GM18861 (cell line): ENCODE results near the gene USH2A.
A peak's percentile ranks its signal among the peaks of the same experiment; 100 is the strongest.

Experiments used
- ATAC-seq: cut with Tn5 transposase; IDR thresholded peaks from one replicate; pipeline ENCODE4 v1.9.1; 2021; ENCODE audit not compliant: unreplicated experiment

The USH2A gene

DNA sequence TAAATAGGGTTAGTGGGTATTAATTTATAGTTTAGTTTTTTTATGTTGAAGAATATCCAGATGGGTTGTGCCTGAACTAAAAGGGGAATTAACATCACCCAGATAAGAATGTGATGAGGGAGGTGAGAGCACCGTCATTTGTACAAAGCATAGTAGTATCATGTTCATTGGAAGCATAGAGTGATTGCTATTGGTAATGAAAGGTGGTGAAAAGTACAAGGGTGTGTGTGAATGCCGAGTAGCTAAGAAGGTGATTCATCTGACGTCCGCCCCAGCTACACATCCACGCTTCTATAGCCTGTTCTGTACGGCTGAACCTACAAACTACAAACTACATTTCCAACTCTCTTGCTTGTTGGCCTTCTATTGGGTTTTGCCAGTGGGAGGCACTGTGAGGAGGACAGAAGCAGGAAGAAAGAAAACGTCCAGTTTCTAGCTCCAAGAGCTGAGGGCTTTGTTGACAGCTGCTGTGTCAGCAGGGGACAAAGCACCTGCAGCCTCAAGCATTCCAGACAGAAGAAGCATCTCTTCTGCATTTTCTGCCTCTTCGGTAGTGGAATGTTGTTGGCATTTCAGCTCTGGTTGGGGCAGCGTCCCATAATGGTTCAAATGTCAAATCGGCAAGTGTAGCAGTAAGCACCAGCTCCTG lies 451.3 kb downstream of the USH2A start:
- ATAC-seq: no peak

DNA sequence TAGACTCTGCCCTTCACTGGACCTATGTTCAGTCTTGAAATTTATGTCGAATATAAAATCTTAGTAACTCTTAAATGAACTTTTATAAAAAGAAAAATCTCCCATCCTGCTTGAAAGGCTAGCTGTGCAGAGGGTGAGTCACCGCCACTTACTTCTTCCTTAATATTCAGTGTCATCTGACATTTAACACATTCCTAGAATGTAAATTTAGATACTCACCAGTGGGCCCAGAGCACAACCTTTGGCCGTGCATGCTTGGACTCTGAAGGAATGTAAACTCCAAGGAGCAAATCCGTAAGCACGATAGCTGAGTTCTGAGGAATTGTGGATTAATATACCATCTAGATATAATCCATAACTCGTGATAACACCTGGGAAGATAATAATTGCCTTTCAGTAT lies 452.8 kb downstream of the USH2A start:
- no peak for ATAC-seq

DNA sequence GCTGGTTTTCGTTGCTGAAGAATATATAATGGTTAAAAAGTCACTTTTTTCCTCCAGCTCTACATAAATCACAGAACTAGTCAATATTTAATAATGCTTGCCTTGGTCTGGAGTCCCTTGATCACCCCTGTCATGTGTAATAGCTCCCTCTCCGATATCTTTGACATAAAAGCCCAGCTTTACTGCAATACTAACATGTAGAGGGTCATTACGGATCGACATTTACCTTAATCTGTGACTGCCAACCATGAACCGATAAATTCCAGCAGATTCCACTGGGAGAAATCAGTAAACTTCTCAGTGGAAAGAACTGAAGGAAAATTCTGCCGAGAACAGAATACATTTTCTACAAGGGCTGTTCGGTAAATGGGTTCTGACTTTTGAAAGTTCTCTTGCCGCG lies 459.6 kb downstream of the USH2A start:
- ATAC-seq: no peak

DNA sequence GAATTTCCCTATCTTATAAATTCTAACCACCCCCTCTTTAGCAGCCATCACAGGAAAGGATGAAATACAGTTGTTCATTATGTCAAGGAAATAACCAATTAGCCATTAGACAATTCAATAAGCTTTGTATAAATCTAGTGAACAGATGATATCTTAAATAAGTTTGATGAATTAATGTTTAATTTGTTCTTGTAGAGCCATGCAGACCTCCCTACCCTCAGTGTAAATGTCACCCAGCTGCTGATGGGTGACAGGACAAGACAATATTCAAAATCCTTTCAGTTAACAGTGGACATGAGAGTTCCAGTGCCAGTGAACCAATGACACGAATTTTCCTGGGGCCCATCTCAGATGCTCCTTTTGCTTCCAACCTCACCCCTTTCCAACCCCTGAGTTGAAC lies 460.2 kb downstream of the USH2A start:
- ATAC-seq: no peak

DNA sequence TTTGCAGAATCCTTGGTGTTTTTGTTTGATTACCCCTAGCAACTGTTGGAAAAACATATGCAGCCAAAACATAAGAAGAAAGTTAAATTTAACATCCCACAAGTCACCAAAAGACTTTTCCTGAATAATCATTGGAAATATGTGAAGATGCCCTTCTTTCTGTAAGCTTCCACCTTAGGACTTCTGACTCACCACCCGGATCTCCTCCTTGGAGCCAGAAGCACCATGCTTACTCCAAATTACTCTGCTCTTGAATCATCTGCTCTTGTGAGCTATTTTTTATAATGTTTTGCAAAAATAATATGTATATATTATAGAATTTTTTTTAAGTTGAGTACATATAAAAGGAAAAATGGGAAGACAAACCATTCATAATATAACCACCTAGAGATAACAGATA lies 464.4 kb downstream of the USH2A start:
- ATAC-seq: no peak

DNA sequence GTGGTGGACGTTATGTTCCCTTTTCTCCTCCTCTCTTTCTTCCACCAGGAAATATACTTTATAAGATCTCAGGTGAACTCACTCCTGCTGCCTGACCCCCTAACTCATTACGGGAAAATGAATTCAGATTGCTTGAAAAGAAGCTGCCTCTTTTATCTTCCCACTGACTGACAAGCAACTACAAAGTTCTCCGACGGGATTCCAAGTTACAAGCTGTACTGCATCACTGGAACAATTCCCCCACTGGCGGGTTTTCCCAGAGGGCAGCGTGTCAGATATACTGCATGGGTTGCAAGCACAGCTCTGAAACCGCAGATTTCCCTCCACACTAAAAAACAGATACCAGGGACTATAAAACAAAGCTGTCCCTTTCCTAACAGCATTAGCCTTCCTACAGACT lies 465.6 kb downstream of the USH2A start:
- no peak for ATAC-seq

DNA sequence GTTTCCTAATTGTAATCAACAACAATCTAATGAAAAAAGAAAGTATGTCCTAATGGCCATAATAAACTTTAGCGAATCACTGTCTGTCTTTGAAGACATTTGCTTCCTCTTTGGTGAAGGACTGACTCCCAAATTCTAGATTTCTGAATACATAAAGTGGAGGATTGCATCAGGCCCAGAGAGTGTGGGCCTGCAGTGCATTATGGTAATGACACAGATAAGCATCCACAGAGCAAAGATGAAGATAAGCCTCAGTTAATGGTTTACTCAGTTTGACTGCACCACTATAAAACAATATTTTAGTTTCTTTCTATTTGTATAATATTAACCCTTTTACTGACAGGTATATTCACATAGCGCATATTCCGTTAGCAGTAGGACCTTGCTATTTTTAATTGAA lies 490.7 kb downstream of the USH2A start:
- no peak for ATAC-seq

DNA sequence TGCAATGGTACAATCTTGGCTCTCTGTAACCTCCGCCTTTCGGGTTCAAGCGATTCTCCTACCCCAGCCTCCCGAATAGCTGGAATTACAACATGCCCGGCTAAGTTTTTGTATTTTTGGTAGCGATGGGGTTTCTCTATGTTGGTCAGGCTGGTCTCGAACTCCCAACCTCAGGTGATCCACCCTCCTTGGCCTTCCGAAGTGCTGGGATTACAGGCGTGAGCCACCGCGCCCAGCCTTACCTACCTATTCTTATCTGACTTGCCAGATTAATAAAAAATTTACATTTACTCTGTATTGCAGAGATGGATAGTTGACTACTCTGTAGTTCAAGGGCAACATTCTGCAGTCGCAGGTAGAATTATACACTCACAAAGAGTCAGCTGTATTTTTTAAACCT lies 496.6 kb downstream of the USH2A start:
- ATAC-seq: no peak

DNA sequence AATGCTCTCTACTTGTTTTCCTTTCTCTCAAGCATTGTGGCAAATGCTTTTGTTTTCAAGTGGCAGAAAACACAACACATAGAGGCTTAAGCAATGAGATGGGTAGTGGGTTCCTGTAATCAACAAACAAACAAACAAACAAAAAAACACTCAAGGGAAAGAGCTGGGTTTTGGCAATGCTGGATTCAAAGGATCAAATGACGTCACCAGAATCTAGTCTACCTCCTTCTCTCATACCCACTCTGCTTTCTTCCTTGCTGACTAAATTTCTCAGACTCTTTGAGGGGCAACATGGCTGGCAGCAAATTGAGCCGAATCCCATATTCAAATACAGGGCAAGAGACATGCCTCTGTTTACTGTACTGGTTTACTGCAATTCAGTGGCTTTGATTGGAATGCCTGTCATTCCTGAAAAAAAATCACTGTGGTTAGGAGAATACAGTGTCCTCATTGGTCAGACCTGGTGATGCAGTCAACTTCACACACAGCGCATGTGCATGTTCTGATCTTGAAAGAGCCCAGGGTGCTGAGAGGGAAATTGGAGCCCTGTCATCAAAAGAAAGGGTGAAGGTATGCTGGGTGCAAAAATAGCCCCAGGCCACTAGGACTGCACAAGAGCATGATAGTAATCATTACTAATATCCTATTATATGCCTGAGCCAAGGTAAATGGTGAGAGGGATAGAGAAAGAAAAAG lies 500.0 kb downstream of the USH2A start:
- no peak for ATAC-seq

DNA sequence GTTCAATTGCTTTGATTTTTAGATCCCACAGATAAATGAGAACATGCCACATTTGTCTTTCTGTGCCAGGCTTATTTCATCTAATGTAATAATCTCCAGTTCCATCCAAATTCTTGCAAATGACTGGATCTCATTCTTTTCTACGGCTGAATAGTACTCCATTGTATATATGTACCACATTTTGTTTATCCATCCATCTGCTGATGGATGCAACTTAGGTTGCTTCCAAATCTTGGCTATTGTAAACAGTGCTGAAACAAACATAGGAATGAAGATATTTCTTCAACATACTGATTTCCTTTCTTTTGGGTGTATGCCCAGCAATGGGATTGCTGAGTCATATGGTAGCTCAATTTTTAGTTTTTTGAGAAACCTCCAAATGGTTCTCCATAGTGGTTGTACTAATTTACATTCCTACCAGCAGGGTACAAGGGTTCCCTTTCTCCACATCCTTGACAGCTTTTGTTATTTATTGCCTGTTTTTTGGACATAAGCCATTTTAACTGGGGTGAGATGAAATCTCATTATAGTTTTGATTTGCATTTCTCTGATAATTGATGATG lies 511.8 kb downstream of the USH2A start:
- no peak for ATAC-seq

DNA sequence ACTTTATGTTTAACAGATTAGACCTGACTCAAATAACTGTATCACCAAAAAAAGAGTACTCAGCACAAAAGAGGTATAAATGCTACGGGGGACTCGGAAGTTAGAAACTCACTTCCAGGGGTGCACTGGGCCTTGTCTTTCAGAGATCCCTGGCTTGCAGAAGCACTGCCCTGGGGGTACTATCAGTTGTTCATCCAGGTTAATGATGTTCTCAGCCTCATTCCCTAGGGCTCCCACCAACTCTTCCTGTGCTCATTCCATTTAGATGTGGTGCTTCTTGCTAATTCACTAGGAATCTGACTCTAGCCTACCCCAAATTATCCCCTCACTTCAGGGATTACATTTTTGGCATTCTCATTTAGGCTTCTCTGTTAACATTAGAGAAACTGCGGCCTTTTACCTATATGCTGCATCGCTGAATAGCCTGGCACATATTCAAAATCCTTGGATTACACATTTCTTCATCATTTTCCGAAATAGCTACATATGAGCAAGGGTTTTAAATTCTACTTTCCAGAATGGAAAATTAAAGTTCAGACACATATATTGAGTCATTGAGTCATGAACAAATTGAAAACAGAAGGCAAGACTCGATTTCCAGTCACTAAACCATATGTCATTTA lies 517.6 kb downstream of the USH2A start:
- no peak for ATAC-seq

DNA sequence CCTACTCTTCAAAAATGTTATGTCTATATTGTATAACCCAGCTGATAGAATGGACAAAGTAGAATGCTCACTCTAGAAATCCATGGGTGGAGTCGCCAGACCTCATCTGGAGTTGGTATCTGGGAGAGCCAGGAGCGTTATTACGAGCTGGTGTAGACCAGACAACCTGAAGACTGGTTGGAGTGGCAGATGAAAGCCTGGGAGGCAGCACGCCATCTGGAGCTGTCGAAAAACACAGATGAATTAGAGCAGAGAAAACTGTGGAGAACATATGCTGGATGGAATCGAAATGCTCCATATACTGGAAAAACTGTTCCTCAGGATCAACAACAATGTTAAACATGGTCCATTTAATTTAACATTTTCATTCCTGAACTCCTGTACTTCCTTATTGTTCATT lies 522.6 kb downstream of the USH2A start:
- no peak for ATAC-seq

DNA sequence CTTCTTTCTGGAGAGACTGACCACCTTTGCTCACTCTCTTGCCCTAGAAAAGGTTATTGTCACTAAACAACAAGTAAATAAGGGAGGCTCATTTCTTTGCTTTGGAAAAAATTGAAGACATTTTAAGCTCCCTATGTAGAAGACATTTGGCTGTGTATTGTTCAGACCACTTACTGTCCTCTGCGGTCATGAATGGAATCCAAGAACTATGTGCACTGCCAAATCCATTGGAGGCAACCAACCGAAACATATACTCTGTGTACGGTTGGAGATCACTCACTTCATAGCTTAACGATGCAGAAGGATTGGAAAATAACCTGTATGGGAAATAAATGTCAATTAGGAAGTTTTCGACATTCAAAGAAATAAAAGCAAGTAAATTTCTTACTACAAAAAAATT lies 523.3 kb downstream of the USH2A start:
- ATAC-seq: no peak

DNA sequence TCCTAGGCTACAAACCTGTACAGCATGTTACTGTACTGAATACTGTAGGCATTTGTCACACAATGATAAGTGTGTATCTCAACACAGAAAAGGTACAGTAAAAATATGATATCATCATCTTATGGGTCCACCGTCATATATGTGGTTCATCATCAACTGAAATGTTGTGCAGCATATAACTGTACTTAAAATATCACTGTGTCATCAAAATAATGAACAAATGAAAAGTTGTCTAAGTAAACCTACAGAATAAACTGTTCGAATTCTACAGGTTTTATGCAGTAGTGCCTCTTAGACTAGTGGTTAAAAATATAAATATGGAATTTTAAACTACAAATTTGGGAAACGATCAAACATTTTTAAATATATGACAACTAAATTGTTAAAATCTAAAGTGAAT lies 527.4 kb downstream of the USH2A start:
- no peak for ATAC-seq

DNA sequence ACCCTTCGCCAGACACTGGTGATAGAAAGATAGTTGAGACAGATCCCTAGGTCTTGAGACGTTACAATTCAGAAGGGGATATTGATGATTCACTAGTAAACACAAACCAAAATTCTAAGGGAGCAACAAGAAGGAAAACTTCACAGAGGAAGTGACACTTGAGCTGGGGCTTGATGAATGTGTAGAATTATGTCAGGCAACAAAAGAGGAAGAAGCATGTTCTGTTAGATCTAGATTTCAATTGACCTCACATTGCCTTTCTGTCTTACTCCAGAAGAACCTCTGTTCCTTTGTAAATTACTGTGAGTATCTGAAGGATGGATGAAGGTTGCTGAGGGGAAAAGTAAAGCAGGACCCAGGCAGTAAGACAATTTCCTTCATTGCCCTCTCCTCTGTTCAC lies 528.0 kb downstream of the USH2A start:
- no peak for ATAC-seq

DNA sequence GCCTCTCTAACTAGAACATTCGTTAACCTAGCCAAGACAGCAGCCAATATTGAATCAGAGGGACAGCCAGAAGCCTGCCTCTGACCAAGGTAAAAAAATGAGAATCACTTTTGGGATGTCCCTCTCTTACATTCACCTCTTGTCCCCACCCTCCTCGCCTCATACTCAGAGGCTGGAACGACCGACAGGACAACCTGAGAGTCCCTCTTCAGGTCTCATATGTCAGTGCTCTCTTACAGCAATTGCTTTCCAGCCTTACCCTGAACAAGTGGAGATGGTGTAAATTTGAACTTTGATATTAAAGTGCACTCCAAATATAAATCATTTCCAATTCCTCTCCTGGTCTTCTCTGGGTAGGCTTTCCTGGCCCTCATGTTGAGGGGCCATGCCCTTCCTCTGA lies 528.6 kb downstream of the USH2A start:
- no peak for ATAC-seq

DNA sequence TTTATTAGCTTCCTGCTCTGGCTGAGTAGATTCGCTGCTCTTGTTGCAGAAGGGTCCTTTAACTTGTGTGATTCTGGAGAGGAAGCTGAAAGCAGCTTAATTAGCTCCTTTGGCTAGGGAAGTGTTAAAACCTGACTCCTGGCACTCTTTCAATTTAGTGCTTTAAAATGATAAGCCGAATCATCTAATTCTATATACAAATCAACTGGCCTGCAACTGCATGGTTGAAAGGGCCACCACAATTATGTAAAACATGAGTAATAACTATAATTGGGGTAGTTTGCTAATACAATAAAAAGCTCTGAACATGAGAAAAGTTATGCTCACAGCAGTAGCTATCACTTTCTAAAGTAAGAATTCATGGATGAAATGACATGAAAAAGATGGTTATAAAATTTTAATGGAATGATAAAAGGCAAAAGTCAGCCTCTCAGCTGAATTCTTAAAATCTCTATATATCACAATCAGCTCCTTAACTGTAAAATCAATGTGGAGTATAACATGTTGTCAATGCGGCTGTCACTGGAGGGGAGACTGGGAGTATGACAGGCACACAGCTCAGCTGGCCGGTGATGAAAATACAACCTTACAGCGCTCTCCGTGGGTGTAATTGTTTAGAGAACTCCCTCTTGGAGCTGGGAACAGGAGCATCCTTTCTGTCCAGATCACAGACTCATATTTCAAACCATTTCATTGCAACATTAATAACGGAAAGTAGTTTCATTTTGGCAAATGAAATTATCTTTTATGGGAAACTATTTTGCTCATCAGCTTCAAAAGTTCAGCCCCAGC lies 531.8 kb downstream of the USH2A start:
- ATAC-seq: no peak

DNA sequence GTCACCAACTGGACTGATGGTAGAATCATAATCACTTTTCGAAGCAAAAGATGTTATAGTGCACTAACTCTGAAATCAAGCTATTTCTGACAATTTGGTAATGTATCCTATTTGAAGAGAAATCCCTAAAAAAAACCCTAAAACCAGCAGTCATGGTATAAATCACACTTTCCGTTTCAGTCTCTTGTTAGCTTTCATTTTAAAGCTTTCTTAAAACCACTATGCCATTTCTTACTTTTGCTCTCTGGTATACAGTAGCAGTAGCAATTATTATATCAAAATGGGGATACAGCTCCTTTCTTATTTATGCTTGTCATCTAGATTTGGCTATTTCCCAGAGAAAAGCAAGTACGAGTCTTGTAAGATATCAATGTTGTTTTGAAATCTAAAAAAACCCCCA lies 532.8 kb downstream of the USH2A start:
- ATAC-seq: peak; percentile 48

DNA sequence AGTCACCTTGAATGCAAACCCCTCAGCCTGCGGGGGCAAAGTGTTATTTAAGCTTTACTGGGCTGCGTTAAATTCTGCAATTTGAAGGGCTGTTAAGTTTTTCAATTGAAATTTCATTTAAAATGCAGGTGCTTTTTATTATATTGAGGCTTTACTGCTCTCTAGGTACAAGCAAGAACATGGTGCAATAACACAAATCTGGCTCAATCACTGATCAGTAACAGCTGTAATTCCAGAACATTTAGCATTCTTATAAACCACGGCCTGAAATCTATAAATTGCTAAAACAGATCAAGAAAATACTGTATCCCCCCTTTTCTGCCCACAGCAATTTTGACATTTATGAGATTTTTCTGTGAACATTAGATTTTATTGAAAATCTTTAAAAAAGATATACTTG lies 533.4 kb downstream of the USH2A start:
- no peak for ATAC-seq

DNA sequence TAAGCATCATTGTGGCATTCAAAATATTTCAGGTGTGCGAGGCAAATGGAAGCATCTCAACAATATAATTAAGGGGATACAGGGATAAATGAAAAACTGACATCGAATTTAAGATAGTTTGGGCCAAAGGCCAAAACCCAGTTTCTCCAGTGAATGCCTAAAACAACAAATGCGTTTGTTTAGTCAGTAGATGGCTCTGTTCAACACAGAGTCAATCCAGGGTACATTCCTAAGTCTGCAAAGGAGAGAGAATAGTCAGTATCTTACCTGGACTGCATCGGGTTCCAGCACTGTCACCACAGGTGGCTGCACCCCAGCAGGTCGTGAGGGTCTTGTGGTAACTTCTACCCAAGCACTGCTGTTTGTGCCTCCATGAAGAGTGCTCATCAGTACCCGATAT lies 535.1 kb downstream of the USH2A start:
- ATAC-seq: no peak

DNA sequence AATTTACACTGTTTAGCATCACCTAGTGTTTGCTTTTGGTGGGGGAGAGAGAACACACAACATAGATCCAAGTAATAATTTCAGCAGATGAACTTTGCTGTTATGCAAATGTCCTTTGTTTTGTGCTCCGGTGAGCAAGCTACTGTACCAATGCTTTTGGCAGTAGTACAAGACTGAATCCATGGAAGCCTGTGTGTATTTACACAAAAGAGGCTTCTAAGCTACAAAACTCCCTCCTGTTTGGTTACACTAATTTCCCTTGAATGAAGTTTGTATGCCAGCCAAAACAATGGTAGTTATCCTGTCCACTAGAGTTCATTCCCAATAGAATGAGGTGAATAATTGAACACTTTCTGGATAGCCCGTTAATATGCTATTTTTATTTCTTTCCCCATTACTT lies 535.6 kb downstream of the USH2A start:
- no peak for ATAC-seq

DNA sequence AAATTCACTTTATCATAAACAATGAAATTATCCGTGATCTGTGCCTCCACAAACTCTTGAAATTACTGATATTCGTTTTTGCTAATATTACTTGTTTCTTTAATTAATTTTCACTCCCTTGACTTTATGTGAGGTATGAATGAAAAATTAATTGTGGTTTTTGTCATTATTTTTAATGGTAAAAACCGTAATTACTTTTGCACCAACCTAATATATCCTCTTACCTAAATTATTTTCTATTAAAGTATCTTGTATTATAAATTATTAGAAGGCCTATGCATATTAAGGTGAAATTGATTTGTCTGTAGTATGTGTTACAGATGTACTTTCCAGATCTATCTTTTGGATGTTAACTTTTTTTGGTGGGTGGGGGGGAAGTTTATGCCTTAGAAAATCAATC lies 540.2 kb downstream of the USH2A start:
- no peak for ATAC-seq
